Liver (tissue), 9 donors: ENCODE results near the gene KCNIP4. TPM values are rescaled to one million over a fixed set of nuclear protein-coding genes. Genes with fewer than 3 reads are reported as not detected.

Experiments
- DNase-seq: peaks from one replicate; pipeline ENCODE4 v3.0.0-alpha.2; 2017; ENCODE audit warnings: low spot score
- H3K27ac ChIP-seq, 2 donors: one replicate each; pipeline ENCODE4 v1.7.0; 2013; ENCODE audit warnings: inconsistent platforms in 2 of 2, low read length in 2 of 2, control low read depth in 1 of 2, low read depth in 1 of 2, mild to moderate bottlenecking in 1 of 2
- H3K27me3 ChIP-seq, 4 donors: one replicate each; pipeline versions ENCODE4 v1.6.1 to v1.7.0; 2013; ENCODE audit warnings: low read length in 3 of 4, inconsistent platforms in 1 of 4, mild to moderate bottlenecking in 1 of 4, moderate library complexity in 1 of 4; ENCODE audit not compliant: control insufficient read depth in 4 of 4, insufficient read depth in 4 of 4
- H3K36me3 ChIP-seq, 4 donors: one replicate each; pipeline versions ENCODE4 v1.6.1 to v1.7.0; 2013; ENCODE audit warnings: low read length in 3 of 4, mild to moderate bottlenecking in 3 of 4, low read depth in 1 of 4, moderate library complexity in 1 of 4; ENCODE audit not compliant: control insufficient read depth in 4 of 4, insufficient read depth in 3 of 4
- H3K4me1 ChIP-seq, 4 donors: one replicate each; pipeline versions ENCODE4 v1.6.1 to v1.7.0; 2013; ENCODE audit warnings: low read length in 3 of 4, mild to moderate bottlenecking in 3 of 4, moderate library complexity in 1 of 4; ENCODE audit not compliant: control insufficient read depth in 4 of 4, insufficient read depth in 4 of 4
- H3K4me3 ChIP-seq, 3 donors: one replicate each; pipeline versions ENCODE4 v1.6.1 to v1.7.0; 2013; ENCODE audit warnings: low read length in 3 of 3, control low read depth in 1 of 3, low read depth in 1 of 3, mild to moderate bottlenecking in 1 of 3
- H3K9ac ChIP-seq, 2 donors: one replicate each; pipeline ENCODE4 v1.7.0; 2013; ENCODE audit warnings: low read length in 2 of 2, mild to moderate bottlenecking in 2 of 2, moderate library complexity in 2 of 2, control low read depth in 1 of 2, low read depth in 1 of 2
- H3K9me3 ChIP-seq, 4 donors: one replicate each; pipeline versions ENCODE4 v1.6.1 to v1.7.0; 2013; ENCODE audit warnings: low read length in 3 of 4; ENCODE audit not compliant: control insufficient read depth in 4 of 4
- ATF3 ChIP-seq: IDR thresholded peaks from 2 replicates; pipeline ENCODE4 v1.6.1; 2016; ENCODE audit warnings: antibody characterized with exemption
- CTCF ChIP-seq: fragments of 150-350 bp; IDR thresholded peaks from 2 replicates; pipeline ENCODE4 v1.5.1; 2017; ENCODE audit warnings: improper control_type of control experiment, low read depth, low read length; ENCODE audit not compliant: missing input control
- EGR1 ChIP-seq, 2 donors: IDR thresholded peaks; 2 replicates each; pipeline ENCODE4 v1.6.1; 2016 to 2018; ENCODE audit warnings: antibody characterized with exemption in 2 of 2, low read depth in 2 of 2
- FOXA1 ChIP-seq: IDR thresholded peaks from 2 replicates; pipeline ENCODE4 v1.6.1; 2016; ENCODE audit warnings: antibody characterized with exemption
- FOXA2 ChIP-seq: IDR thresholded peaks from 2 replicates; pipeline ENCODE4 v1.6.1; 2016; ENCODE audit warnings: antibody characterized with exemption
- GABPA ChIP-seq, 2 donors: IDR thresholded peaks in 1 of 2; conservative IDR thresholded peaks in 1 of 2; 2 replicates each; pipeline ENCODE4 v1.6.1; 2016; ENCODE audit warnings: antibody characterized with exemption in 2 of 2, mild to moderate bottlenecking in 1 of 2, moderate library complexity in 1 of 2
- HNF4A ChIP-seq, 2 donors: conservative IDR thresholded peaks; 2 replicates each; pipeline ENCODE4 v1.6.1; 2016; ENCODE audit warnings: antibody characterized with exemption in 2 of 2, mild to moderate bottlenecking in 2 of 2
- HNF4G ChIP-seq: IDR thresholded peaks from 2 replicates; pipeline ENCODE4 v1.6.1; 2016; ENCODE audit warnings: antibody characterized with exemption
- NR2F2 ChIP-seq: IDR thresholded peaks from 2 replicates; pipeline ENCODE4 v1.6.1; 2016; ENCODE audit warnings: antibody characterized with exemption
- RAD21 ChIP-seq, 2 donors: IDR thresholded peaks; 2 replicates each; pipeline ENCODE4 v1.6.1; 2016; ENCODE audit warnings: antibody characterized with exemption in 2 of 2, mild to moderate bottlenecking in 2 of 2
- REST ChIP-seq: IDR thresholded peaks from 2 replicates; pipeline ENCODE4 v1.6.1; 2016; ENCODE audit warnings: antibody characterized with exemption, mild to moderate bottlenecking
- RXRA ChIP-seq, 2 donors: IDR thresholded peaks; 2 replicates each; pipeline ENCODE4 v1.6.1; 2017 to 2018; ENCODE audit warnings: antibody characterized with exemption in 2 of 2, mild to moderate bottlenecking in 1 of 2
- SP1 ChIP-seq: IDR thresholded peaks from 2 replicates; pipeline ENCODE4 v1.6.1; 2018; ENCODE audit warnings: antibody characterized with exemption, mild to moderate bottlenecking
- TAF1 ChIP-seq: conservative IDR thresholded peaks from 2 replicates; pipeline ENCODE4 v1.6.1; 2016; ENCODE audit warnings: antibody characterized with exemption, mild to moderate bottlenecking
- YY1 ChIP-seq: IDR thresholded peaks from 2 replicates; pipeline ENCODE4 v1.6.1; 2016; ENCODE audit warnings: antibody characterized with exemption, mild to moderate bottlenecking
- ZBTB33 ChIP-seq: IDR thresholded peaks from 2 replicates; pipeline ENCODE4 v1.6.1; 2016; ENCODE audit warnings: antibody characterized with exemption
- WGBS: extraction: QIAGEN DNeasy Blood & Tissue Kit; methylation state at CpG from one replicate; pipeline ENCODE4 v1.1.7; 2013; 5-methylcytosine and 5-hydroxymethylcytosine counted together
- polyA plus RNA-seq, 2 donors: library from polyadenylated mRNA; stranded (reverse) in 1 of 2; unstranded in 1 of 2; fragments of 200-250 nt in 1 of 2; fragments of >200 nt in 1 of 2; fragmentation: Nextera tagmentation in 1 of 2; extraction: Ambion mirVana in 1 of 2; gene quantifications; one replicate each; pipeline versions ENCODE4 v1.2.1 to v1.2.3, GENCODE V29; 2013 to 2015
- total RNA-seq, 2 donors: library from RNA; depleted of rRNA; stranded (reverse); fragments of >200 nt; gene quantifications; one replicate each; pipeline ENCODE4 v1.2.3, GENCODE V29; 2014
- donor health status: healthy.
- donor health status: healthy.
- donor health status: healthy.
- donor health status: healthy.
- donor health status: healthy.

The KCNIP4 gene
- total and polyA plus RNA-seq, 4 donors = 0.08 to 0.14 TPM; not detected in 2

- no peak for TF ChIP-seq EGR1 (IDR thresholded peaks at IDR 0.05; ENCODE audit: low read depth in 2 of 2)
- TF ChIP-seq YY1 = peak; percentile 59
- TF ChIP-seq SP1 = no peak
- TF ChIP-seq HNF4A (conservative IDR thresholded peaks at IDR 0.05) = no peak
- TF ChIP-seq TAF1 = no peak
- TF ChIP-seq FOXA1 = no peak
- peak; percentile 73 to 81 for TF ChIP-seq RAD21 (IDR thresholded peaks at IDR 0.05)
- no peak for TF ChIP-seq FOXA2
- TF ChIP-seq CTCF = peak; percentile 86
- Histone ChIP-seq H3K4me3 (no peak overlapping the region), H3K36me3 (no peaks in the 10 kb centered on the region), H3K27ac (no peak overlapping the region), H3K4me1 (no peaks in the 10 kb centered on the region), H3K9ac (no peak overlapping the region), H3K27me3 (peaks cover 0 to 3% (median 0%) of the 10 kb centered on the region in 4 donors), H3K9me3 (no peaks in the 10 kb centered on the region)
- WGBS = 36% methylated on average over 8 of the region's 8 CpGs
- DNase-seq = peak; percentile 36
These were observed 182.7 kb downstream of the KCNIP4 start for GRCh38 chr4:21765810-21766407.

GRCh38 chr4:21763855-21764254 lies 184.7 kb downstream of the KCNIP4 start:
- Histone ChIP-seq H3K9me3 (no peaks in the 10 kb centered on the region), H3K27me3 (peaks cover 0 to 3% (median 0%) of the 10 kb centered on the region in 4 donors), H3K4me1 (no peaks in the 10 kb centered on the region), H3K4me3 (no peak overlapping the region), H3K9ac (no peak overlapping the region), H3K27ac (no peak overlapping the region), H3K36me3 (no peaks in the 10 kb centered on the region)
- no peak for DNase-seq
- TF ChIP-seq ZBTB33 (no peak), REST (no peak), SP1 (no peak), NR2F2 (no peak), ATF3 (no peak), FOXA2 (no peak), GABPA (IDR thresholded peaks at IDR 0.05 in 1 of 2, conservative IDR thresholded peaks at IDR 0.05 in 1 of 2) (no peak), EGR1 (IDR thresholded peaks at IDR 0.05; ENCODE audit: low read depth in 2 of 2) (no peak), RXRA (IDR thresholded peaks at IDR 0.05) (no peak), HNF4A (conservative IDR thresholded peaks at IDR 0.05) (no peak), HNF4G (no peak), CTCF (no peak), TAF1 (no peak)
- 61% methylated on average over 1 of the region's 1 CpG for WGBS
